HepG2 (cell line): ENCODE data around the gene ADGRL1.

Experiments used
- GABPA ChIP-seq, 2 experiments: IDR thresholded peaks; 2 replicates each; pipeline ENCODE4 v1.6.1; 2011 to 2016; ENCODE audit warnings: low read depth in 2 of 2, low read length in 1 of 2, missing biosample characterization in 1 of 2, missing genetic modification characterization in 1 of 2
- NFRKB ChIP-seq: fragments of 450-650 bp; IDR thresholded peaks from 2 replicates; pipeline ENCODE4 v1.6.1; 2017
- POLR2AphosphoS5 ChIP-seq: IDR thresholded peaks from 2 replicates; pipeline ENCODE4 v1.6.1; 2012; ENCODE audit warnings: low read depth, low read length
- RAD21 ChIP-seq: fragments of 450-650 bp; formaldehyde crosslinking; IDR thresholded peaks from 2 replicates; pipeline ENCODE4 v1.5.0; 2020; ENCODE audit warnings: mild to moderate bottlenecking
- SRF ChIP-seq: IDR thresholded peaks from 2 replicates; pipeline ENCODE4 v1.6.1; 2011; ENCODE audit warnings: mild to moderate bottlenecking, low read depth, low read length, moderate library complexity
- TAF1 ChIP-seq: sonication (generic); formaldehyde crosslinking; IDR thresholded peaks from 2 replicates; pipeline ENCODE4 v1.4.0; 2020; ENCODE audit warnings: missing genetic modification reagents
- ZFP41 ChIP-seq: sonication (generic); formaldehyde crosslinking; IDR thresholded peaks from 2 replicates; pipeline ENCODE4 v1.4.0; 2020; ENCODE audit warnings: mild to moderate bottlenecking, missing genetic modification reagents, borderline replicate concordance
- ZNF12 ChIP-seq: sonication (generic); formaldehyde crosslinking; IDR thresholded peaks from 2 replicates; pipeline ENCODE4 v1.5.0; 2020; ENCODE audit warnings: missing genetic modification reagents
- ZNF414 ChIP-seq: sonication (generic); formaldehyde crosslinking; IDR thresholded peaks from 2 replicates; pipeline ENCODE4 v1.5.0; 2020; ENCODE audit warnings: missing genetic modification reagents
- TF ChIP-seq, protein P1 (sequence below): sonication (generic); formaldehyde crosslinking; IDR thresholded peaks from 2 replicates; pipeline ENCODE4 v1.9.0; 2022; ENCODE audit warnings: missing genetic modification reagents, mild to moderate bottlenecking, borderline replicate concordance
- TF ChIP-seq, protein P2 (sequence below): sonication (generic); formaldehyde crosslinking; IDR thresholded peaks from 2 replicates; pipeline ENCODE4 v1.5.0; 2020; ENCODE audit warnings: mild to moderate bottlenecking, missing genetic modification reagents, moderate library complexity
- TF ChIP-seq, protein P3 (sequence below): IDR thresholded peaks from 2 replicates; pipeline ENCODE4 v1.6.1; 2016; ENCODE audit warnings: low read depth, control low read depth

DNA sequence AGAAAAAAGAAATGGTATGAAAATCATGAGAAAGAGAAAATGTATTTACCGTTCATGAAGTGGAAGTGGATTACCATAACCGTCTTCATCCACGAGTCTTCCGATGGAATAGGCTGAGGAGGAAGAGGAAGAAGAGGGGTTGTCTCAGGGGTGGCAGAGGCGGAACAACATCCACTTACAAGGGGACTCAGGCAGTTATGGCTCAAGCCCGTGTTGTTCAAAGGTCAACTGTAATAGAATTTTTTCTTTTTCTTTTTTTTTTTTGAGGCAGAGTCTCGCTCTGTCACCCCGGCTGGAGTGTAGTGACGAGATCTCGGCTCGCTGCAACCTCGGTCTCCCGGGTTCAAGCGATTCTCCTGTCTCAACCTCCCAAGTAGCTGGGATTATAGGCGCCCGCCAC lies 16.9 kb upstream of the ADGRL1 start:
- TF ChIP-seq, protein P1, sequence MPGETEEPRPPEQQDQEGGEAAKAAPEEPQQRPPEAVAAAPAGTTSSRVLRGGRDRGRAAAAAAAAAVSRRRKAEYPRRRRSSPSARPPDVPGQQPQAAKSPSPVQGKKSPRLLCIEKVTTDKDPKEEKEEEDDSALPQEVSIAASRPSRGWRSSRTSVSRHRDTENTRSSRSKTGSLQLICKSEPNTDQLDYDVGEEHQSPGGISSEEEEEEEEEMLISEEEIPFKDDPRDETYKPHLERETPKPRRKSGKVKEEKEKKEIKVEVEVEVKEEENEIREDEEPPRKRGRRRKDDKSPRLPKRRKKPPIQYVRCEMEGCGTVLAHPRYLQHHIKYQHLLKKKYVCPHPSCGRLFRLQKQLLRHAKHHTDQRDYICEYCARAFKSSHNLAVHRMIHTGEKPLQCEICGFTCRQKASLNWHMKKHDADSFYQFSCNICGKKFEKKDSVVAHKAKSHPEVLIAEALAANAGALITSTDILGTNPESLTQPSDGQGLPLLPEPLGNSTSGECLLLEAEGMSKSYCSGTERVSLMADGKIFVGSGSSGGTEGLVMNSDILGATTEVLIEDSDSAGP (CRISPR knock-in tag), result no peak
- TF ChIP-seq TAF1 (CRISPR knock-in tag) (no peak), ZNF12 (CRISPR knock-in tag) (no peak), SRF (no peak), RAD21 (CRISPR knock-in tag) (no peak), ZFP41 (no peak), NFRKB (no peak), ZNF414 (no peak), POLR2AphosphoS5 (no peak), GABPA (IDR thresholded peaks at IDR 0.05; ENCODE audit: low read depth, low read length) (no peak), GABPA (CRISPR knock-in tag; IDR thresholded peaks at IDR 0.05; ENCODE audit: low read depth) (no peak)
- TF ChIP-seq, protein P2, sequence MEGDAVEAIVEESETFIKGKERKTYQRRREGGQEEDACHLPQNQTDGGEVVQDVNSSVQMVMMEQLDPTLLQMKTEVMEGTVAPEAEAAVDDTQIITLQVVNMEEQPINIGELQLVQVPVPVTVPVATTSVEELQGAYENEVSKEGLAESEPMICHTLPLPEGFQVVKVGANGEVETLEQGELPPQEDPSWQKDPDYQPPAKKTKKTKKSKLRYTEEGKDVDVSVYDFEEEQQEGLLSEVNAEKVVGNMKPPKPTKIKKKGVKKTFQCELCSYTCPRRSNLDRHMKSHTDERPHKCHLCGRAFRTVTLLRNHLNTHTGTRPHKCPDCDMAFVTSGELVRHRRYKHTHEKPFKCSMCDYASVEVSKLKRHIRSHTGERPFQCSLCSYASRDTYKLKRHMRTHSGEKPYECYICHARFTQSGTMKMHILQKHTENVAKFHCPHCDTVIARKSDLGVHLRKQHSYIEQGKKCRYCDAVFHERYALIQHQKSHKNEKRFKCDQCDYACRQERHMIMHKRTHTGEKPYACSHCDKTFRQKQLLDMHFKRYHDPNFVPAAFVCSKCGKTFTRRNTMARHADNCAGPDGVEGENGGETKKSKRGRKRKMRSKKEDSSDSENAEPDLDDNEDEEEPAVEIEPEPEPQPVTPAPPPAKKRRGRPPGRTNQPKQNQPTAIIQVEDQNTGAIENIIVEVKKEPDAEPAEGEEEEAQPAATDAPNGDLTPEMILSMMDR (CRISPR knock-in tag), result no peak
- TF ChIP-seq, protein P3, sequence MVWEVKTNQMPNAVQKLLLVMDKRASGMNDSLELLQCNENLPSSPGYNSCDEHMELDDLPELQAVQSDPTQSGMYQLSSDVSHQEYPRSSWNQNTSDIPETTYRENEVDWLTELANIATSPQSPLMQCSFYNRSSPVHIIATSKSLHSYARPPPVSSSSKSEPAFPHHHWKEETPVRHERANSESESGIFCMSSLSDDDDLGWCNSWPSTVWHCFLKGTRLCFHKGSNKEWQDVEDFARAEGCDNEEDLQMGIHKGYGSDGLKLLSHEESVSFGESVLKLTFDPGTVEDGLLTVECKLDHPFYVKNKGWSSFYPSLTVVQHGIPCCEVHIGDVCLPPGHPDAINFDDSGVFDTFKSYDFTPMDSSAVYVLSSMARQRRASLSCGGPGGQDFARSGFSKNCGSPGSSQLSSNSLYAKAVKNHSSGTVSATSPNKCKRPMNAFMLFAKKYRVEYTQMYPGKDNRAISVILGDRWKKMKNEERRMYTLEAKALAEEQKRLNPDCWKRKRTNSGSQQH (CRISPR knock-in tag), result no peak
